Memory B cell (primary cell): ENCODE data around the gene ADH1C.

Experiments
- ATAC-seq: fragments of 150-1000 bp; cut with Tn5 transposase; 2 replicates; pipeline ENCODE4 v1.10.0; 2021; ENCODE audit warnings: low read depth, mild to moderate bottlenecking, moderate library complexity
- DNase-seq, 2 donors: peaks; one replicate each; pipeline ENCODE4 v3.0.0; 2022; ENCODE audit warnings: low spot score in 2 of 2
- H3K27ac Mint-ChIP-seq: one replicate; pipeline ENCODE4 v1.8.0; 2022; ENCODE audit warnings: mild to moderate bottlenecking, moderate library complexity, mixed read lengths
- H3K27me3 Mint-ChIP-seq: one replicate; pipeline ENCODE4 v1.8.0; 2022; ENCODE audit warnings: mixed read lengths
- H3K36me3 Mint-ChIP-seq: one replicate; pipeline ENCODE4 v1.8.0; 2022; ENCODE audit warnings: mild to moderate bottlenecking, mixed read lengths
- H3K4me1 Mint-ChIP-seq: one replicate; pipeline ENCODE4 v1.8.0; 2022; ENCODE audit warnings: mixed read lengths
- H3K4me3 Mint-ChIP-seq: one replicate; pipeline ENCODE4 v1.8.0; 2022; ENCODE audit warnings: mild to moderate bottlenecking, moderate library complexity, mixed read lengths
- H3K9me3 Mint-ChIP-seq: one replicate; pipeline ENCODE4 v1.8.0; 2022; ENCODE audit warnings: mixed read lengths

The ADH1C gene

DNA sequence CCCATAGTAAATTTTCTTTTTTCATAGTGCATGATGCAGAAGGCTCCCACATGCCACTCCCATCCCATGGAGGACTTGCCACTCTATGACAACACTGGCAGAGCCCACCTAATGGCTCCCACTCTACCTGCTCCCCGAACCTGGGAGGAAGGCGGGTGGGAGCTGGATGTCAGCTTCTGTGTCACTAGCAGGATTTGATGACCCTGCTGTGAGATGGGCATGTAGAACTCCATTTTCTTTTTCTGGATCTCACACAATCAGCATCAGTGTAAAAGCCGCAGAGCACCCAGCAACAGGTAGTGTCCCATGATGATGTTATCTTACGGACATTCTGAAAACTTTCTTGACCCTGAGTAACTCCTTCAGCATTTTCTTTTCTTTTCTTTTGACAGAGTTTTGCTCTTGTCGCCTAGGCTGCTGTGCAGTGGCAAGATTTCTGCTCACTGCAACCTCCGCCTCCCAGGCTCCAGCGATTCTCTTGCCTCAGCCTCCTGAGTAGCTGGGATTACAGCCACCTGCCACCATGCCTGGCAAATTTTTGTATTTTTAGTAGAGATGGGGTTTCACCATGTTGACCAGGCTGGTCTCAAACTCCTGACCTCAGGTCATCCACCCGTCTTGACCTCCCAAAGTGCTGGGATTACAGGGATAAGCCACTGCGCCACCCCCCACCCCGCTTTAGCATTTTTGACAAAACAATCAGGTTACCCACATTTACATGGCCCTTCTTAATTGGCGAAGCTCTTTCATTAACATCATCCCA lies 46.7 kb downstream of the ADH1C start:
- Mint-ChIP-seq H3K27ac (no peak overlapping the region), H3K27me3 (no peaks in the 10 kb centered on the region), H3K36me3 (no peaks in the 10 kb centered on the region), H3K4me1 (no peaks in the 10 kb centered on the region), H3K4me3 (no peak overlapping the region), H3K9me3 (no peaks in the 10 kb centered on the region)
- ATAC-seq, result no peak
- no peak for DNase-seq

DNA sequence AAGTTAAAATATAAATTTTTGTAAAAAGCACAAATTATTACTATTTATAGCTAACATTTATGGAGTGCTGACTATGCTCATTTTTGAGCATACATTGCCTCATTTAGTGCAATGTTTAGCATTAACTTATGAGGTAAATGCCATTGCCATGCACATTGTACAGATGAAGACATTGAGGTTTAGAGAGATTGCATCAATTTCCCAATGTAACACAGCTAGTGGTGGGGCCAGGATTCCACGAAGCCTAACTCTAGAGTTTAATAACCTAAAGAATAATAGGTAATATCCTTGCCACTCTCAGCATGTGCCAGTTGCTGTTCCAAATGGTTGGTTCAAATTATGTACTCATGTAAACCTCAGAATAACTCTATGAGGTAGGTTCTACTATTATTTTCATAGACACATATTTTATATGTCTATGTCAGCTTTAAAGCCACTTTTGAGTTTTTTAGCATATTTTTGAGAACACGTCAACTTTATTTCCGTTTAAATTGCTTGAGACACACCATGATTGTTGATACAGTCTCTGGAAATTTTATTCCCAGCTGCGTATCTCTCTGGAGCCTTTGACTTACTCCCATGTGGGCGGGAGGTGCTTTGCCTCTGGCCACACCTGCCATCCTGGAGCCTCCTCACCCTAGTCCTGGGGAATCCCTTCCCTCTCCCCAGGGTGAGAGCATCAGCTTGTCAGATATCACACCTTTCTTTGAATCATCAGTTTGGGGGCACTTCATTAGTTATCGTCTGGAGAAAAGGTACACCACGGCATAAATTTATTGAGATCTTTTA lies 51.0 kb downstream of the ADH1C start:
- DNase-seq (no peak), ATAC-seq (no peak)
- H3K27me3 Mint-ChIP-seq, result no peaks in the 10 kb centered on the region
- no peak overlapping the region for H3K4me3 Mint-ChIP-seq
- H3K36me3 Mint-ChIP-seq, result no peaks in the 10 kb centered on the region
- no peaks in the 10 kb centered on the region for H3K4me1 Mint-ChIP-seq
- peaks cover 16% of the 10 kb centered on the region for H3K9me3 Mint-ChIP-seq
- H3K27ac Mint-ChIP-seq, result no peak overlapping the region

DNA sequence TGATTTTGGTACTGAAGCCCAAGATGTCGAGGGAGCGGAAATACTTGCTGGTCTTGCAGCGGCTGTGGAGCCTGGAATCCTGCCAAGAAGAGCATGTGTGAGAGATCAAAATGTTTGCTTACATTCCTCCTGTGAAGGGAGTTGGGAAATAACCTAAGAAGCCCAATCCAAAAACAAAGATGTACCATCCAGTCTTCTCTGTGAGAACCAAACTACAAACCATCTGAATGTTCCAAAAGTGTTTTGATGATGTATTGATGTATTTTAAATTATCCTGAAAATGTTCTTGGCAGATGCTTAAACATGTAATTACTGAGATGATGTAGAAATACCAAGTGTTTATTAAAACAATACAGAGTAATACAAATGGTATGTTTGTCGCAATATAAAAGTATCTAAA lies 51.6 kb downstream of the ADH1C start:
- H3K4me3 Mint-ChIP-seq, result no peak overlapping the region
- H3K9me3 Mint-ChIP-seq, result peaks cover 20% of the 10 kb centered on the region
- DNase-seq (no peak), ATAC-seq (no peak)
- peaks cover 2% of the 10 kb centered on the region for H3K36me3 Mint-ChIP-seq
- no peak overlapping the region for H3K27ac Mint-ChIP-seq
- H3K27me3 Mint-ChIP-seq, result peaks cover 2% of the 10 kb centered on the region
- H3K4me1 Mint-ChIP-seq, result no peaks in the 10 kb centered on the region

DNA sequence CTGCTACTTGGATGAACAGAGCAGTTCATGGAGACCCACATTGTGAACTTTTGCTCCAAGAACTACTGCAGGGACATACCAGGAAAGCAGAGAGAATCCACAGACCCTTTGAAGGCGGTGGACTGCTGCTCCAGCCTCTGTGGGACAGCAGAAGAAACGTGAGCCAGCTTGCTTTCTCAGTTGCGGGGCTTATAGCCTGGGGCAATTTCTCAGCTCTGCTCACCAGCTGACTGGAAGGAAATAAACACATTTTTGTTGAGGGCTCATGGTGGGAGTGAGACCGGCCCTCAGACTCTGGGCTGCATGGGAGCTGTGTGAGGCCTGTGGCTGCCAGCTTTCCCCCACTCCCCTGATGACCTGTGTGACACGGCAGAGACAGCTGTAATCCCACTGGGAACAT lies 59.2 kb downstream of the ADH1C start:
- DNase-seq (no peak), ATAC-seq (no peak)
- Mint-ChIP-seq H3K4me3 (no peak overlapping the region), H3K9me3 (peaks cover 21% of the 10 kb centered on the region), H3K4me1 (no peaks in the 10 kb centered on the region), H3K36me3 (peaks cover 4% of the 10 kb centered on the region), H3K27ac (no peak overlapping the region), H3K27me3 (peaks cover 9% of the 10 kb centered on the region)

DNA sequence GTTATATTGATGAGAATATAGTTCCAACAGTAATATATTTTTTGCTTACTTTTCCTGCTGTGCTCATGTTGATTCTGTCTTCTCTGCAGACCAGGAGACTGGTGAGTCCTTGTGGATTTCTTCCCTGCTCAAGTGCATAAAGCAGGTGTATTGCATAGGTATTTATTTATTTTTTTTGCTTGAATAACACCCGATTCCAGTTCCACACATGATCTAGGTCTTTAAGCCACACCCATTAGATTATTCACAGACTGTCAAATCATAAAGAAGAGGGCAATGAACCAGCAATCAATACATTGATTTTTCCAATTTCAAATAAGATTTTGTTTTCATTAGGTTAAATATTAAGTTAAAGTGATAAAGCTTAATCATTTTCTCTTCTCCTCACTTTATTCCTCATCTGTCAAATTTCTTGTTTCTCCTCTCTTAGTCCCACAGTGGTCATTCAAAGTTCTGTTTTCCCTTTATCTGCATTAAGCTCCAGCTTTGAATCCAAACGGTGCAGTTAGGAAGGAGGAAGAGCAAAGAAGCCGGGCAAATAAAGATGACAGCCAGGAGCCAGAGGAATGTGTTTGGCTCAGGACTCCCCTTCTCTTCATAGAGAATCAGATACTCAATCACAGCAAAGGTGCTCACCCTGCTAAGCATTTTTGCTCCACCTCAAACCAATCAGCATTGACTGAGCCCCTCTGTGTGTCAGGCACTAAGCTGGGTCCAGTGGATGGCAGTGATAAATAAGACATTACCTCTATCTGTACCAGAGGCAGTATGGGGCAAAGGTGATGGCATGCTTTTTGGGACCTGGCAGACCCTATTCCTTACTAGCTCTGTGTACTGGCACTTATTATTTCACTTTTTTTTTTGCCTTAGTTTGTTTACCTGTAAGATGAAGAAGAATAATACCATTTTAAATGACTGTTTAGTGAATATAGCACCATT lies 61.4 kb downstream of the ADH1C start, which contains the start of gene ADH1A:
TSS of gene ADH1A (minus strand) at position 138 of the 939 bp plus-strand sequence. CDS start at position 67, 71 bp downstream.
- H3K9me3 Mint-ChIP-seq, result peaks cover 7% of the 10 kb centered on the region
- H3K27me3 Mint-ChIP-seq, result peaks cover 7% of the 10 kb centered on the region
- H3K27ac Mint-ChIP-seq, result no peak within 1 kb of the TSS
- no peaks in the 10 kb centered on the region for H3K4me1 Mint-ChIP-seq
- ATAC-seq (no peak), DNase-seq (no peak)
- peaks cover 3% of the 10 kb centered on the region for H3K36me3 Mint-ChIP-seq
- H3K4me3 Mint-ChIP-seq, result no peak within 1 kb of the TSS
